ENCODE measurements around the gene PODN. TPM values are rescaled to one million over a fixed set of nuclear protein-coding genes. Genes with fewer than 3 reads are reported as not detected.

The PODN gene
- total RNA-seq, 1 donor from 2014 or later: 1.2 TPM

- DNase-seq: no peak
These were observed 4.9 kb upstream of the PODN start for GRCh38 chr1:53057127-53057526.

- DNase-seq: no peak
These were observed 1.4 kb upstream of the PODN start for GRCh38 chr1:53060579-53060978.

GRCh38 chr1:53061123-53061858 is 722 bp upstream of the PODN start:
- DNase-seq: no peak

GRCh38 chr1:53062708-53063591 is 937 bp downstream of the PODN start:
- no peak for DNase-seq

- DNase-seq: no peak
These were observed 1.9 kb downstream of the PODN start for GRCh38 chr1:53063744-53064515.

- DNase-seq: no peak
These were observed 3.4 kb downstream of the PODN start for GRCh38 chr1:53065391-53065790.

- no peak for DNase-seq
These were observed 4.5 kb downstream of the PODN start for GRCh38 chr1:53066488-53066887.

- DNase-seq: no peak
These were observed 5.1 kb downstream of the PODN start for GRCh38 chr1:53066891-53067738.

GRCh38 chr1:53067886-53068285 is 5.9 kb downstream of the PODN start:
- no peak for DNase-seq

GRCh38 chr1:53068314-53069099 is 6.5 kb downstream of the PODN start:
- no peak for DNase-seq

- DNase-seq: no peak
These were observed 7.3 kb downstream of the PODN start for GRCh38 chr1:53069265-53069662.

- DNase-seq: no peak
These were observed 7.8 kb downstream of the PODN start for GRCh38 chr1:53069663-53070327.

- DNase-seq: no peak
These were observed 8.6 kb downstream of the PODN start for GRCh38 chr1:53070621-53071020.

GRCh38 chr1:53071167-53071865 is 9.3 kb downstream of the PODN start:
- DNase-seq: no peak

GRCh38 chr1:53071915-53072314 is 9.9 kb downstream of the PODN start:
- no peak for DNase-seq

GRCh38 chr1:53073287-53073686 is 11.3 kb downstream of the PODN start:
- DNase-seq: no peak

- no peak for DNase-seq
These were observed 11.9 kb downstream of the PODN start for GRCh38 chr1:53073868-53074311.

GRCh38 chr1:53074313-53075154 is 12.5 kb downstream of the PODN start:
- DNase-seq: no peak

- DNase-seq: no peak
These were observed 13.2 kb downstream of the PODN start for GRCh38 chr1:53075206-53075605.

Measured in occipital lobe (tissue), 2 donors.